Measurements from ENCODE around the gene ABR.
"Not testable (repeated sequence)": the region's sequence is repeated elsewhere in the genome, so short reads cannot be mapped to it uniquely, and the experiment has no call there.

The ABR gene

DNA sequence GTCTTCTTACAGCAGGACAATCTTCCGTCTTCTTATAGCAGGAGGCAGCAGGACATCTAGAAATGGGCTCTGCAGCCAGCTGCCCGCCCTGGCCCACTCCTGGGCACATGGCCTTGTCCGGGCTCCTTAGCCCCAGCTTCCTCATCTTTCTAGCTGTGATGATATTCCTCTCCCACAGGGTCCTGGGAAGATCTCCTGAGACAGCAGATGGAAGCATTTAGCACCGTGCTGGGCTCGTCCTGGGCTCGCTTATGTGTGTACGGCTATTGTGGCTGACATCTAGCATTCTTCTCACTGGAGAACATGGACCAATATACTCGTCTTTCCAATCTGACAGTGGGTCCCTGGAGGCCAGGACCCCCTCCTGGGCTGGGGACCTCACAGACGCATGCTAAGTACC is 134.3 kb downstream of the ABR start:
- no peak for DNase-seq

DNA sequence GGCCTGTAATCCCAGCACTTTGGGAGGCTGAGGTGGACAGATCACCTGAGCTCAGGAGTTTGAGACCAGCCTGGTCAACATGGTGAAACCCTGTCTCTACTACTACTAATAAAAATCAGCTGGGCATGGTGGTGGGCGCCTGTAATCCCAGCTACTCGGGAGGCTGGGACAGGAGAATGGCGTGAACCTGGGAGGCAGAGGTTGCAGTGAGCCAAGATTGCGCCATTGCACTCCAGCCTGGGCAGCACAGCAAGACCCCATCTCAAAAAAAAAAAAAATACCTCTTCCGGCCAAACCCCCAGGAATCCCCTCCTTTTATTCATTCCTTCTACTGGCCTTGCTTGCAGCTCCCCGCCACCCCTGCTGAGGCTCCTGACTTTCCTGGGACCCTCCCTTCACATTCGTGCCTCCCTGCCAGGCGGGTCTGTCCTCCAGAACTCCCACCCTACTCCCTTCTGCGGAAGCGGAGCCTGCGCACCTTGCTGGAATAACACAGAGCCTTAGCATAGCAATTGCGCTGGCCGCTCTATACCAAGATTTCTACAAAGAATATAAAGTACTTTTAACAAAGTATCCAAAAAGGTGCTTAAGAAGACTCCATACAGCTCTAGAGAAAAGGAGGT is 135.3 kb downstream of the ABR start:
- DNase-seq: not testable (repeated sequence)

DNA sequence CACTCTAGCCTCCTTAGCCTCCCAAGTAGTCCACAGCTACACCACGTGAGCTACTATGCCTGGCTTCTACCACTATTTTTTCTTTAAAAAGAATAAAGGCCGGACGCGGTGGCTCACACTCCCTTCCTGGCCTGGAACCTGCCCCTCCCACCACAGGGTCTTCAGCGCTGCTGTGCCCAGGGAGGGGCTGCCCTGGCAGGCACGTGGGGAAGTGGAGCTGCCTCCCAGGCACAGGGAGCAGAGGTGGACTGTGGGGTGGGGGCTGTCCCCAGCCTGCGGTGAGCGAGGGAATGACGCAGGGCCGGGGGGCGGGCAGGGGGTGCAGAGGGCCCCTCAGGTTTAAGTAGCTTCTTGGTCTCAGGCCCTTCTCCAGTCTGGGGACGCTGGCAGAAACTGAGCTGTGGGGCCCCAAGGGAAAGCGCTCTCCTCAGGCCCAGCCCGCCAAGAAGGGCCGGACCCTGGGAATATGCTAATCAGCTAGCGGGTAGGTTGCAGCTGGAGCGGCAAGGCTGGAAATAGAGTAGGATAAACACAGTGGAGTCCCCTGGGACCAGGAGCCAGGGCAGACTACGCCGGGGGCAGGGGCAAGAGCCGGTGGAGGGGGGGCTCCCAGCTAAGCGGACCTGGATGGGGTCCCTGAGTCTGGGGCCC is 136.1 kb downstream of the ABR start:
- DNase-seq: peak; percentile 39

DNA sequence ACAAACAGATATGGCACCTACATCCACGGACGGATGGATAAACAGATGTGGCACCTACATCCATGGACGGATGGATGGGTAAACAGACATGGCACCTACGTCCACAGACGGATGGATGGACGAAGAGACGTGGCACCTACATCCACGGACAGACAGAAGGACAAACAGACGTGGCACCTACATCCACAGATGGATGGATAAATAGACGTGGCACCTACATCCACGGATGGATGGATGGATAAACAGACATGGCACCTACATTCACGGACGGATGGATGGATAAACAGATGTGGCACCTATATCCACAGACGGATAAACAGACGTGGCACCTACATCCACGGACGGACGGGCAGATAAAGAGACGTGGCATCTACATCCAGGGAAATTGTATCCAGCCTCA is 137.3 kb downstream of the ABR start:
- DNase-seq: no peak

DNA sequence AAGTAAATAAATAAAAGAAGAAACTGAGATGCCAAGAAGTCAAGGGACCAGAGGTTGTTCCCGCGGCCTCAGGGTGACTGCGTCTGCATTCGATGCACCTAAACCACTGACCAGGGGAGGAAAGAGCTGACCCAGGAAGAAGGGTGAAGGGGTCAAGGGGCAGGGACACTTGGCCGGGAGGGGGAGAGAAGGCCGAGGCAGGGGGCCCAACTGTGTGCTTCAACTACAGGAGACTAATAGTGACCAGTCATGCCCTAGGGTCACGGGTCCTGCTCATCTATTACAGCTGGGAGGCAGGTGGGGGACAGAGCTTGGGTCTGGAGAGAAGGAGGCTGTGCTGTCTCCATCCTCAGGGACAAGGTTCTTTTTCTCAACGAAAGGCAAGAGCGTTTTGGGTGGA is 138.0 kb downstream of the ABR start:
- no peak for DNase-seq

DNA sequence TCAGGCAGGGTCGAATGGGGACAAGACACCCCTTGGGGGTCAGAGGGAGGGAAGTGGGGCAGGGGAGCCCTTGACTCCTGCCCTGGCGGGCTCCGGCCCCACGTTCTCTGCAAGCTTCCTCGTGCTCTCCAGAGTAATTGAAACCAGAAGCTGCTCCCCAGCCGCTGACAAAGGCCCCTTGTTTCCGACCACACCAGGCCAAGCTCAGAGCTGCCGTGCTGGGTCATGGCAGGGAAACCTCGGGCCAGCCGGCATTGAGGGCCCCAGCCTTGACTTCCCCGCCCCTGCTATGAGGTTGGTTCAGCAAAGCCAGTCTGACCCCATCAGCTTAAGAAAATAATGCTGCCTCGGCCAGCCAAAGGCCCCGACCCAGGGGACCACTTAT is 139.6 kb downstream of the ABR start:
- peak; percentile 31 for DNase-seq

DNA sequence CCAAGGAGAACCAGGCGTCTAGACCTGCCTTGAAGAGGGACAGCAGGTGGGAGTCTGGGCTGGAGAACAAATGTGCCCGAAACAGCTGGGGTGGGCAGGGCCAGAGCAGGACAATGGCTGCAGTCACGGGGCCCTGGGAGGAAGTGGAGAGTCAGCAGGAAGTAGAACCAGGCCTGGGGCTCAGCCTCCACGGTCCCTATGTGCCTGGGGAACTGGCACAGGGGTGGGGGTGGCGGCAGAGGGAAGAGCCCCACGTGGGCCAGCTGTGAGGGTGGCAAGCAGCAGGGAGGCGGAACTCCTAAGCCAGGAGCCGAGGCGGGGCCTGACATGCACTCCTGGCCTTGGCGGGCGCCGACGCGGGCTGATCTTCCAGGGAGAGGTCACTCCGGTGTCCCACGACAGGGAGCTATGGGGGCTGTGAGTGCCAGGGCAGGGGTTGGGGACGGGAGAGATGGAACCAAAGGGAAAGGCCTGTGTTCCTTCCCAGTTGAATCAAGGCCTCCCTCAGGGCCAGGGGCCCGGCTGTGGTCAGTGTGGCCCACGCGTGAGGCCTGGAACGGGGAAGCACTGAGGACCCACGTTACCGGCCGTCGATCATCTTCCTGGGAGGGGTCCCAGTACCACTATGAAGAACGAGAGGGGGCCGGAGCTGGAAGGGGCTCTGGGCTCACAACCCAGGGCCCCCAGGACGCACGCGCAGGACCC is 140.1 kb downstream of the ABR start:
- DNase-seq: peak; percentile 57

DNA sequence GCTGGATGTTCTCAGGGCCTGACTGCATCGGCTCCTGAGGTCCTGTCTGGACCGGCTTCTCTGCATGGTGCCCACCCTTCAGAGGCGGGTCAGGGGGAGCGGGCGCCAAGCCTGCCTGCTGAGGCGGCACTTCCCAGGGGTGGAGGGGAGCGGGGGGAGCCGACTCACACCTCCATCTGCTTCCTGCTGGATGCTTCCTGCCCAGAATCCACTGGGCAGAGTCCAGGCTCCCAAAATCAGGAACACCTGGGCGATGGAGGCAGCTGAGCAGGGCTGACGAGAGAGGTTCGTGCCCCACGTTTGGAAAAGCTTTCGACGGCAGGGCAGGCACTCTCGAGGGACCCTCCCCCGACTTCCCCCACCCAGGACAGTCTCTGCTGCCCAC is 140.7 kb downstream of the ABR start:
- no peak for DNase-seq

DNA sequence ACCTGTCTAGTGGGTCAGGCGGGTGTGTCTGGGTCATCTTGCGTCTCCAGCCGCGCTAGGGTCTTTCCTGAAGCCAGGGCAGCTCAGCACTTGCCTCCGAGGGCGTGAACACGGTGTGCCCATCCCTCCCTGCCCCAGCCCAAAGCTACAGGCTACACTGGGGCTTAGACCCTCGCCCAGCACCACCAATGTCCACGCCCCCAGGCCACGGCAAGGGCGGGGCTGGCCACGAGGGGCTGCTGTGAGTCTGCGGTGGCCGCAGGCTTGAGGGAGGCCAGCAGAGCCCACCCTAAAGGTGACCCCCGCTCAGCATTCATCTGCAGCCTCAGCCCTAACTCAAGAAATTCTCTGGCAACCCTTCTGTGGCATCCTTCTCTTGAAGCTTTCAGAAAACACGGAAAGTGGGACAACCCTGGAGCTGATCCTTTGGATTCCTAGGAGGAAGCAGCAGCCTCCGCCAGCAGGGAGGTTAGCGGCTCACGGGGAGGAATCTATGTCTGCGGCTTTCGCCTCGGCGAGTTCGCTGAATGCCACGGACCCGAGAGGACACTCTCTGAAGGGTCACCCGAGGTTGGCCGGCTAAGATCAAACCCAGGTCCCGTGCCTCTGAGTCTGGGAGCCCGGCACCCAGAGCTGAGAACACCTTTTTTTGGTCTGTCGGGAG is 141.2 kb downstream of the ABR start:
- peak; percentile 35 for DNase-seq

DNA sequence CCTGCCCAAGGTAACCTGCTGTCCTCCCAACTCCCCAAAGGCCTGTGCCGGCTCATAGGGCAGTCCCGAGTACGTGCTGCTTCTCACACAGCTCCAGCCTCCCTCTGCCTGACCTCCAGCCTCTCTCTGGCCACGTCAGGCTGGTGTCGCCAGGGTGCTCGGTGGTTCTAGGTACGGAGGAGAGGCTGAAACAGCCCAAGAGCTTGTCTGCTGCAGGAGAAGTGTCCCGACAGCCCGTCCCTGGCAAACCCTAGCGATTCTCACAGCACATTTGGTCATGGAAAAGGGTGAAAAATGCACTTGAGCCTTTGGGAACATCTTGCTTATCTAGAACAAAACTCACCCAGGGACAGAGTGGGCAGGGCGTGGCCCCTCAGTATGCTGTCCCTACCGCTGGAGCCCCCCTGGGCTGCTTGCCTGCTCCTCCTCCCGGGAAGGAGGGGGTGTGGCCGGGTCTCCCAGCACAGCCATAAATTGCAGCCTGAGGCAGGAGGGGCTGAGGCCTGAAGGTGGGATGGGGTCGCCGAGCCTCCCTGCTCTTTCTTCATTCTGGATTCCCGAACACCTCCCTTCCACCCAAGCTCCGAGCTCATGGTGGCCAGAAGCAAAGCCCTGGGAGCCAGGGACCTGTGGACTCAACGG is 142.4 kb downstream of the ABR start:
- DNase-seq: no peak

DNA sequence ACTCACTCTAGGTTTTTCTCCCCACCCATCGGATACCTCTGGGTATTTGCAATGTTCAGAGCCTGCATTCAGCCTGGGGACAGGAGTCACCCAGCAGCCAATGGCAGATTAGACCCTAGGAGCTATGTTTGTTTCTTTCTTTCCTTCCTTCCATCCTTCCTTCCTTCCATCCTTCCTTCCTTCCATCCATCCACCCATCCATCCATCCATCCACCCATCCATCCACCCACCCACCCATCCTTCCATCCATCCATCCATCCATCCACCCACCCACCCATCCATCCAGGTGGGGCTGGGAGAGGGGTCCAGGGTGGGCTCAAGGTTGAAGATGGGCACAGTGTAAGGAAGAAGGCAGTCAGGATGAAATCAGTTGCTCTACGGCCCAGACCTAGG is 142.9 kb downstream of the ABR start:
- no peak for DNase-seq

DNA sequence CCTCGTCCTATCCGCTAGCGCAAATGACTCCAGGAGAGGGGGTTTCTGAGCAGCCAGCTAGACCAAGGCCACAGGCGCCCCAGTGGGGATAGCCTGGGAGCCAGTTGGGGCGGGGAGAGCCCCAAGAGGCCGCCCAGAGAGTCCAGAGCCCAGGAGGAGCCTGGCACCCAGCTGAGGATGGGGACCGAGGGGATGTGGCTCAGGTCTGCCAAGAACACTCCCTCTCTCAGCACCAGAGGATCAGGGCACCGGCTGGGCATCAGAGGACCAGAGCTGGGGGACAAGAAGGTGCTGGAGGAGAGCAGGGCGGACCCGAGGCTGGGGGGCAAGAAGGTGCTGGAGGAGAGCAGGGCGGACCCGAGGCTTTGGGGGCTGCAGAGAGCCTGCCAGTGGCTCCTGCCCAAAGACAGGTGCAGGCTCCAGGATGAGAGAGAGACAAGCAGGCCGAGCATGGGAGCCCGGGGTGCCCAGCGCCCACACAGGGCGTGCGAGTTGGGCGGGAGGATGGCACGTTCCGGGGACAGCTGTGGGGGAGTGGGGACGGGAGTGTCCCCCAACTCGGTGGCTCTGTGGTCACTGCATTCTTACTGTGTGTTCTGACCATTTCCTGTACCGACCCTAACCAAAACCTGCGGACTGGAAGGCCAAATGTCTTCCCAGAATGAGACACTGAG is 143.5 kb downstream of the ABR start:
- no peak for DNase-seq

DNA sequence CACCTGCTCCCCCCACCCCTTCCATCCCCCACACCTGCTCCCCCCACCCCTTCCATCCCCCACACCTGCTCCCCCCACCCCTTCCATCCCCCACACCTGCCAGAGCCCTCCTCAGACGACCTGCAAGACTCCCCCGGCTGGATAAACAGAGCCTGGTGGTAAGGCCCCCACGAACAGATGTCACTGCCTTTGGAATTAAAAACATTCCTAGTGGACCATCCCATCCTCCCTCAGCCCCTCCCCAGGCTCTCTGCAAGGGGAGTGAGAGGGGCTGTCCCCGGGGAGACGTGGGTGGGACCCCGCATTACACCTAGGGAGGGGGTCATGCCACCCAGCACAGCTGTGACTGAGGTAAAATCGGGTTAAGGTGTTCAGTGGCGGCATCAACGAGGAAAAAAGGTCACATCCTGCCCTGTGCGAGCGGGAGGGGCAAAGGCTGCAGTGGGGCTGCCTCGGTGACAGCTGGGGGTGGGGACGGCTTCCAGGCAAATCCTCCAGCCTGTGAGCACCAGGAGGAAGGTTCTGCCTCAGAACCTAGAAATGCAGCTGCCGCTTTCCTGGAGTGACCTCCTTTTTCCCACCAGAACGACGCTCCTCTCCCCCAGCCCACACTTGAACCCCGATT is 144.1 kb downstream of the ABR start:
- peak; percentile 59 for DNase-seq

DNA sequence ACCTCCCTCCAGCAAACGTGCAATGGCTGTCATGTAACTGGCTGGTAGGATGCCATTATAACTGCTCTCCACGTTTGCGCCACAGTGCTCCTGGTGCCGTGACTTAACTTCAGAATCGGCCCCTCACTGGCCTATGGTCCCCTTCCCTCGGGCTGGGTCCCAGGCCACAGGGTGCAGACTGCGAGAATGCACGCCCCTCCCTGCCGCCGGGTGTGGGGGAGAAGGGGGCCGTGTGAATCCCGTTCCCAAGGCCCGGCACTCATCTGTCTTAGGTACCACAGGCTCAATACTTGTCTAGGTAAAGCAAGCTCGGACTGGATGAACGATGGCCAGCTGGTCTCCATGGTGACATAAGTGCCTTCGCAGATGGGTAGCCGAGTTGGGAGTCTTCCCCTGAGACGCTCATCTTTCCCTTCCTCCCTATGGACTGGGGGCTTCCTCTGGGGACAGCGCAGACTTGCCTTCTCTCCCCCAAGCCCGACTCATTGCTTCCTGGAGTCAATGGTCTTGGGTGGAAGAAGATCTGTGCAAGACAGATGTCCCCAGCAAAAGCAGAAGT is 145.1 kb downstream of the ABR start:
- no peak for DNase-seq

DNA sequence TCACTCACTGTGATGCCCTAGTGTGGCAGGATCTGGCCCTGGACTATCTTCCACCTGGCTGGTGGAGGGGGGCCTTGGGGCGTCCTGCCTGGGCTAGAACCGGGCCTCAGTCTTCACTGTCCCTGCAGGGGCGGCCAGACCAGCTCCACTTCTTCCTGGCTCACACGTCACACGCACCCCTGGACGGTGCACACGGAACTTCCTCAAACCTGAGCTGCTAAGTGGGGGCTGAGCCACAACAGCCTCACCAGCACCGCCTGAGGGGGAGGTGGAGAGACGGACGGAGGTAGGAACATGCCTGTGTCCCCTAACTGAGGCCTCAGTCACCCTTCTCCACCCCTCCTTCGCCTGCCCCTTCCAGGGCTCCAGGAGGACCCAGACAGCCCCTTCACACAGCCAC is 146.3 kb downstream of the ABR start:
- DNase-seq: no peak

DNA sequence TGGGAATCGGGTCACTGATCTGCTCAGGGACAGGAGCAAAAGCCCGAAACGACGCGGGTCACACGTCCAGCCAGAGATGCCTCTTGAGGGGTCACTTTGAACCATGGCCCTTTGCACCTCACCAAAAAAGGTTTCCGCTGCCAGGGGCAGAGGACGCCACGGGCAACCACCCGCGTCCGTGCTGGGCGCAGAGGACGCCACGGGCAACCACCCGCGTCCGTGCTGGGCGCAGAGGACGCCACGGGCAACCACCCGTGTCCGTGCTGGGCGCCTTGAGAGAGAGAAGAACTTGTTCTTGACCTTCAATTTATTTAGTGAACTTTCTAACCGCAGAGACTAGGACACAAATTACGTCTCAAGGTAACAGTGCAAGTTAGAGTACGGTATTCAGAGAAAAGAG is 147.4 kb downstream of the ABR start:
- no peak for DNase-seq

DNA sequence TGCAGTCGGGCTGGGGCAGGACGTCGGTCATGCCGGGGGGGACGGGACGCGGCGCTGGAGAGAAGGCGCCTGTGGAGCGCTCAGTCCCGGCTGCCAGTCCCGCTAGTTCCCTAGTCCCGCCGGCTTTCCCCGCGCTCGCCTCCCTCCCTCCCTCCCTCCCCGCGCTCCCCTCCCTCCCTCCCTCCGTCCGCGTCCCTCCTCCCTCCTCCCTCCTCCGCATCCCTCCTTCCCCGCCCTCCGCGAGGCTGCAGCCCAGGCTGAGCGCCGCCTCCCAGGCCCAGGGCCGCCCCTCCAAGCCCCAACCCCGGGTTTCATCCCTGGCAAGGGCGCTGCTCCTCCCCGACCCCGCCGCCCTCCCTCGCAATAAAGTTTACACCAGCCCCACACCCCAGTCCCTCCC is 148.1 kb downstream of the ABR start:
- peak; percentile 28 for DNase-seq

DNA sequence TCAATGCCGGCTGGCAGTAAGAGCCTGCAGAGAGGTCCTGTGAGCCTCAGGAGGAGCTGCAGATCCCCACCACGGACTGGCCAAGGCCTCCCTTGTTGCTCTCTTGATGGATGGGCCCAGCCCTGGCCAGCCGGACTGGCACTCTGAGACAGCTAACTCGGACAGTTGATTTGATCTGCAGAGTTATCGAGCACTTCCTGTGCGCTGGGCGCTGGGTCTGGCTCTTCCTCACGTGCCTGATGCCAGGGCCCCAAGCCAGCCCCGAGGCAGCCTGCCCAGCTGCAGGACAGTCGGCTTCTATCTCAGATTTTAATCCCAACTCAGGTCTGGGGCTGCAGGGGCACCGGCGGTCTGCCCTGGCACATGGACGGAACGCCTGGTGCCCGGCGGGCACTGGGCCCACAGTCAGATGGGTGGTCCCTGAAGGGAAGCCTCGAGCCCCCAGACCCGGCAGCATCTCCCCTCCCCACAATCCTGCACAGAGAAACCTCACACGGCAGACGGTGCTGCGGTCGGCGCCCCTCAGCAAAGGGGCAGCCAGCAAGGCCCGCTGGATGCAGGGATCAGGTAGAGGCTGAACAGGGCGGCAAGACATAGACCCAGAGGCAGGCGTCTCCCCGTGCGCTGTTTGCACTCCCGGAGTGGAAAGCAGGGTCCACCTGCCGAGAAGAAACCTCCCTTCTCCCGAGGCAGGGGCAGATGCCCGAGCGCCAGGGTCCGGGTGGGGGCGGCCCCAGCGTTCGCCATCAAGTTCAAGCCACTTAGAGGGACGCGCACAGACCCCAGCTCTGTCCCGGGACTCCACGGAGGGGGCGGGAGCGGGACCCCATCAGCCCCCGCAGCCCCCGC is 148.9 kb downstream of the ABR start:
- DNase-seq: peak; percentile 30

DNA sequence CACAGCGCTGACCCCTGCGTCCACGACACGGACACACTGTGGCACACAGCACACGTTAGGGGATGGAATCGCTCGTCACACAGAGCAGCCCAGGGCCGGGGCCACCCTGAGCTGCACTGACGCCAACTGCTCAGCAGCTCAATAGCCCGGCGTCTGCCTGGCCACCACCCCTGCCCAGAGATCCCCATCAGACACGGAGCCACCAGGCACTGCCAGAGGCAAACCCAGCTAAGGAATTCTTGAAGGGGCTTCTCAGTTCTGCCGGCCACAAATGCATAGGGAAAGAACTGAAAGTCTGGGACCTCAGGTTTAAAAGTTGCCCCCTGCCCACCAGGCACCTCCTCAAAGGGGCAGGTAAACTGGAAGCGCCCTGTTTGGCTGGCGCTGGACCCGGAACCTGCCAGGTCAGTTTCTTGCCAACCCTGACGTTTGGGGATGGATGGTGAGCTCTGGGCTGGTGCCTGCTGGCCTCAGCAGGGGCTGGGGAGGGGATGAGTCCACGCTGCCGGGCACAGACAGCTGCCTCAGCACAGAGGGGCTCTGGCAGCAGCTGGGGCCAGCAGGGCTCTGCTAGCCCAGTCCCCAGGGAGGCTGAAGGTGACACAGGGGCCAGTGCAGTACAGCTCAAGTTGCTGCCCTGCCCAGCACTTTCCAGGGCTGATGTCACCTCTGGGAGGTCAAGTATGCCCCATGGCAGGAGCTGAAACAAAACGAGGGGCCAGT is 149.7 kb downstream of the ABR start:
- DNase-seq: no peak

Measured in right kidney (tissue), 1 donor.